Testis (tissue), 2 donors: ENCODE results near the gene GCN1.

Experiments
- POLR2A ChIP-seq: fragments of 450-650 bp; IDR thresholded peaks from one replicate; pipeline ENCODE4 v1.6.1; 2017; ENCODE audit warnings: antibody characterized with exemption, mild to moderate bottlenecking, moderate library complexity
- TF ChIP-seq, protein P1 (sequence below), 3 experiments: fragments of 450-650 bp in 2 of 3; fragments of 200-600 bp in 1 of 3; sonication (generic) in 1 of 3; IDR thresholded peaks; one replicate each; pipeline ENCODE4 v1.5.1; 2016 to 2019; ENCODE audit warnings: antibody characterized with exemption in 3 of 3, mild to moderate bottlenecking in 2 of 3, moderate library complexity in 1 of 3

DNA sequence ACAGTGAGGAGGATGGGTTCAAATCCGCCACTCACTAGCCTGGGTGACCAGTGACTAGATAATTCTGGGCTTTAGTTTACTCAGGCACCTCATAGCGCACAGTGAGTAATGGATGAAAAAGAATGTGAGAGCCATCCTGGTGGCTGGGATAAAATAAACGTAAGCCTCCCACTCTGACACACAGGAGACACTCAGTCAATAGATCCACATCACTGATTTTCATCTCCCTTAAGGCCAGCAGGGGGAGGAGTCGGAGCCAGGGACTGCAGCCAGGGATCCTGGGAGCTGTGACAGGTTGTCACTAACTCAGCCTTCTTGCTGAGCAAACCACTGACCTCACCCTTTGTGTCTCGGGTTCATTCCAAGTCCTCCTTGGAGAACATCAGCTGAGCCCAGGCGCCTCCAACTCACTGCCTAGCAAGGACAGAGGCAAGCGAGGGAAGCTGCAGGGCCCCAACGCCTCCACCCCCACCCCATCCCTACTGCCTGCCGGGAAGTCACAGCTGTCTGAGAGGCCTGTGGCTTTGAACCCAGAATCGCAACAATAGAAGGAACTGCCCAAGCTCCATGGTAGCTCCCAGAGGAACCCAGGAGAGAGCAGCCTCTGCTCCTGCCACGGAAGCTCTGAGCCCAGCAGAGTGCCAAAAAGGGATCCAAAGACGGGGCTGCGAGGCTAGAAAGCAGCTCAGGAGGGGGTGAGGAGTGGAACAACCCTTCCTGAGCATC is 40.3 kb upstream of the GCN1 start:
- TF ChIP-seq POLR2A, result no peak
- TF ChIP-seq, protein P1, sequence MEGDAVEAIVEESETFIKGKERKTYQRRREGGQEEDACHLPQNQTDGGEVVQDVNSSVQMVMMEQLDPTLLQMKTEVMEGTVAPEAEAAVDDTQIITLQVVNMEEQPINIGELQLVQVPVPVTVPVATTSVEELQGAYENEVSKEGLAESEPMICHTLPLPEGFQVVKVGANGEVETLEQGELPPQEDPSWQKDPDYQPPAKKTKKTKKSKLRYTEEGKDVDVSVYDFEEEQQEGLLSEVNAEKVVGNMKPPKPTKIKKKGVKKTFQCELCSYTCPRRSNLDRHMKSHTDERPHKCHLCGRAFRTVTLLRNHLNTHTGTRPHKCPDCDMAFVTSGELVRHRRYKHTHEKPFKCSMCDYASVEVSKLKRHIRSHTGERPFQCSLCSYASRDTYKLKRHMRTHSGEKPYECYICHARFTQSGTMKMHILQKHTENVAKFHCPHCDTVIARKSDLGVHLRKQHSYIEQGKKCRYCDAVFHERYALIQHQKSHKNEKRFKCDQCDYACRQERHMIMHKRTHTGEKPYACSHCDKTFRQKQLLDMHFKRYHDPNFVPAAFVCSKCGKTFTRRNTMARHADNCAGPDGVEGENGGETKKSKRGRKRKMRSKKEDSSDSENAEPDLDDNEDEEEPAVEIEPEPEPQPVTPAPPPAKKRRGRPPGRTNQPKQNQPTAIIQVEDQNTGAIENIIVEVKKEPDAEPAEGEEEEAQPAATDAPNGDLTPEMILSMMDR (IDR thresholded peaks at IDR 0.05), result peak in 1 of 3 experiments; percentile 17
